ENCODE results near the gene CPAMD8.
A peak's percentile ranks its signal among the peaks of the same experiment; 100 is the strongest.
"Not testable (repeated sequence)": the region's sequence is repeated elsewhere in the genome, so short reads cannot be mapped to it uniquely, and the experiment has no call there.

CPAMD8 gene

DNA sequence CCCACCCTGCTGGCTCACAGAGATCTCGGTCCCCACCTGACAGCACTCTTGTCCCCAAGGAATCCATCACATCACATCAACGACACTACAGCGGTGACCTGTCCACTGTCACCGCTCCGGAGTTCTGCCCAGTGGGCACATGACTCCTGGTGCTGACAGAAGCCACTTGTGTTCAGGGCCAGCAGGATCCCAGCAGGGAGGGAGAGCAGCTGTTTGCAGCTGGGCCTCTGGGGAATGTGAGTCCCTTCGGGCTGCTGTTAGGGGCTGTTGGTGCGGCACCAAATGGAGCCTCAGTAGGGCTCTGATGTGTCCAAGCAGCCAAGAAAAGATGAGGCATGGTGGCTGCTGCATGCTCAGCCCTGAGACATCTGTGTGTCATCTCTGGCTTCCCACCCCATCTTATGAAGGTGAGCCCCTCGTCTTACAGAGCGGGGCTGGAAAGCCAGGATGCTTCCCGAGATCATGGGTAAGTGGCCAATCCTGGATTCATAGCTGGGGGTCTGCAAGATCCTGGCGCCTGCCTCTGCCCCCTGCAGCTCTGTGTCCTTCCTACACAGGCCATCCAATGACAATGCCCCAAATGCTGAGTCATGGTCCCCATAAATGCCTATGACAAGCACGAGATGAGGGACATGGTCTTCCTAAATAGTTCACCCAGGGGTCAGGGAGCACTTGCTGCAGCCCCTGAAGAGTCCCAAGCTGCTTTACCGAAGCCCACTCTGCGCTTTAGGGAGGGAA, 81.8 kb downstream of the CPAMD8 start:
- DNase-seq, result peak; percentile 4

- DNase-seq, result no peak
These were observed 82.5 kb downstream of the CPAMD8 start for GRCh38 chr19:16943942-16944625.

DNA sequence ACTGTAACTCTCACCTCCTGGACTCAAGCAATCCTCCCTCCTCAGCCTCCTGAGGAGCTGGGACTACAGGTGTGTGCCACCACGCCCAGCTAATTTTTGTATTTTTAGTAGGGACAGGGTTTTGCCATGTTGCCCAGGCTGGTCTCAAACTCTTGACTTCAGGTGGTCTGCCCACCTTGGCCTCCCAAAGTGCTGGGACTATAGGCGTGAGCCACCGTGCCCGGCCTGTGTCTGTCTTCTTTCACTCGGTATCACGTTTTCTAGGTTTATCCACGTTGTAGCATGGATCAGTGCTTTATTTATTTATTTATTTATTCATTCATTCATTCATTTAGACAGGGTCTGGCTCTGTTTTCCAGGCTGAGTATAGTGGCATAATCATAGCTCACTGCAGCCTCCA, 83.5 kb downstream of the CPAMD8 start:
- DNase-seq, result not testable (repeated sequence)

DNA sequence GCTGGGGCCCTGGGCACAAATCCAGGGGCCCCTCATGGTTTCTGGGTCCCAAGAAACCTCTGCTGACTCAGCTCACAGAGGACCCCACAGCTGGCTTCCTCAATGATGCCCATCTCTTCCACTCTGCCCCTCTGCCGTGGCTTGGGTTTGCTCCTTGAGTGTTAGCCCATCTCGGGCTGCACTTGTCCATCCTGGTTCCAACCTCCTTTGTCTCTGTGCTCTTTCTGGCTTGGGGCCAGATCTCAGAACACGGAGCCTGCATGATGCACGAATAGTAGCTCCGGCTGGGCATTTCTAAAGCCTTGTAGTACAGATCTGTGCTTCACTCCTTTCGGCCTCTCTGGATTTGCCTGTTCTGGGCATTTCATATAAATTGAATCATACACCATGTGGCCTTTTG, 84.0 kb downstream of the CPAMD8 start:
- DNase-seq, result no peak

GRCh38 chr19:16940626-16941025, 86.0 kb downstream of the CPAMD8 start:
- no peak for DNase-seq

DNA sequence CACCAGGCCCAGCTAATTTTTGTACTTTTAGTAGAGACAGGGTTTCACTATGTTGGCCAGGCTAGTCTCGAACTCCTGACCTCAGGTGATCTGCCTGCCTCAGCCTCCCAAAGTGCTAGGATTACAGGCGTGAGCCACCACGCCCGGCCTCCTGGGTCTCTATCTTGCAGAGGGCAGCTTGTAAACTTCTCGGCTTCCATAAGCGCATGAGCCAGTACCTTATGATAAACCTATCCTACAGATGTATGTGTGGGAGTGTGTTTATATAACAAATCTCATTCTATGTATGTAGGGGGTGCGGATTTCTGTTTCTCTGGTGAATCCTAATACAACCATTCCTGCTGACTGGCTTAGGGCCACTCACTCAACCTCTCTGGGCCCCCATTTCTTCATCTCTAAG, 86.5 kb downstream of the CPAMD8 start:
- DNase-seq, result not testable (repeated sequence)

GRCh38 chr19:16938211-16938610, 88.4 kb downstream of the CPAMD8 start:
- no peak for DNase-seq

GRCh38 chr19:16937796-16938195, 88.8 kb downstream of the CPAMD8 start:
- not testable (repeated sequence) for DNase-seq

DNA sequence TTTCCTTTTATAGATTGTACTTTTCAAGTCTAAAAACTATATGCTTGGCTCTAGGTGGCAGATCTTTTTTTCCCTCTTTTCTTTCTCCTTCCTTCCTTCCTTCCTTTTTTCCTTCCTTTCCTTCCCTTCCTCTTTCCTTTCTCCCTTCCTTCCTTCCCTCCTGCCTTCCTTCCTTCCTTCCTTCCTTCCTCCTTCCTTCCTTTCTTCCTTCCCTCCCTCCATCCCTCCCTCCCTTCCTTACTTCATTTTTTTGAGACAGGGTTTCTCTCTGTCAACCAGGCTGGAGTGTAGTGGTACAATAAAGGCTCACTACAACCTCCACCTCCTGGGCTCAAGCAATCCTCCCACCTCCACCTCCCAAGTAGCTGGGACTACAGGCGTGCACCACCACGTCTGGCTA, 89.7 kb downstream of the CPAMD8 start:
- DNase-seq, result no peak

- DNase-seq, result no peak
These were observed 92.1 kb downstream of the CPAMD8 start for GRCh38 chr19:16934489-16934888.

DNA sequence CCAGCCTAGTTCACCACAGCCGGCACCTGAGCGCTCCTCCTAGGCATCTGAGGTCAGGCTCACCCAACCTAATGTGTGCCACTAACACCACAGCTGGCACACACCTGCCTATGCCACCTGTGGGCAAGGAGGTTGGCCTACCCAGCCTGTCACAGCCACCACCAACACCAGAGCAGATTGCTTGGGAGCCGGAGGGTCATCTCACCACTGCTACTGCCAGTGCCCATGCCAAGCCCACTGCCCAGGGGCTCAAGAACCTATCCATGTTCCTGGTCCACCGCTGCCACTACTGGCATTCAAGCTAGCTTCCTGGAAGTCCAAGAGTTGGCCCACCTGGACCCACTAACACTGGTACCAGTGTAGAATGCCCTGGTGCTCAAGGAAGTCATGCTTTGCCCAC, 95.3 kb downstream of the CPAMD8 start:
- DNase-seq, result no peak

DNA sequence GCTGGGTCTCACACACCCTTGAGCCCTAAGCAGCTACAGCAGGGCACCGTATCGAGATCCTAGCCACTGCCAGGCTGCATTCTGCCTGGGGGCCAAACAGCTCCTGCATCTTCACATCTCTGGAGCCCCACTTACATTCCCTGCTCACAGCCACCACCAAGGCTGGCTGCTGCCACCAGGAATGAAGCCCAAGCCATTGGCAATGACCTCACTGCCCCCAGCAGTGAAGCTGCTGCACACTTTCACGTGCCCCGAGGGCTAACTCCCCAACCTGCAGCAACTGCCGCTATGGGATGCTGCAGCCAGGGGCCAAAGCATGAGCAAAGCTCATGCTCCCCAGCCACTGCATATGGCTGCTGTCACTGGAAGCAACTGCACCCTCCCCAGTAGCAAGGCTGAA, 95.9 kb downstream of the CPAMD8 start:
- DNase-seq, result no peak

DNA sequence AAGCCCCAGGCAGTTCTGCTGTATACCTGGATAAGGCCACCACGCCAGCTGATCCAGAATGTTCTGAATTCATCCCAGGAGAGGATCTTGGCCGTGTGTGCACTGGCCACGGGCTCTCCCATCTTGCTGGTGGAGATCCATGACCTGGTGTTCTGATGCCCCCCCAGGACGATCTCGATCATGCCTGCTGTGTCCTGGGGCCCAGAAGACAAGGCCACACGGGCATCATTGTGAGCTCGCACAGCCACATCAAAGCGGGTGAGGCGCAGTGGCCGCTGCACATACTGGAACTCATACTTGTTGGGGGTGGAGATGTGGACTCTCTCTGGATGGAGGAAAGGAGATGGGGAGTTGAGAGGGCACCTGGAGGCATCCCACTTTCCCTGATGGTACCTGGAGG, 97.7 kb downstream of the CPAMD8 start:
- DNase-seq, result no peak

DNA sequence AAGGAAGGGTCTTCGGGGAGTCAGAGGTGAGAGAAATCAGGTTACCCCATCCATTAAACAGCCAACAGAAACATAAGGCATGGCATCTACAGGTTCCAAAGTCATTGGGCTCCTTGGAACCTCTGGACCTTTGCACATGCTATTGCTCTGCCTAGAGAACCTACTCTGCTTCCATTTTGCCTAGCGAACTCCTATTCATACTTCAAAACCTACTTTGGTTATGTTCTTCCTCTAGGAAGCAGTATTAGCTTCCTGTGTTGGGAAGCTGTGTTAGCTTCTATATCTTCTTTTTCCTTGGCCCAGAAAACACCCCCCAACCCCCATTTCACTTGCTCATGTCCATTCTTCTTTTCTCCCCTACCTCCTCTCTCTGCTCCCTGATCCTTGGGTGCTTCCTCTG, 98.3 kb downstream of the CPAMD8 start:
- DNase-seq, result no peak

DNA sequence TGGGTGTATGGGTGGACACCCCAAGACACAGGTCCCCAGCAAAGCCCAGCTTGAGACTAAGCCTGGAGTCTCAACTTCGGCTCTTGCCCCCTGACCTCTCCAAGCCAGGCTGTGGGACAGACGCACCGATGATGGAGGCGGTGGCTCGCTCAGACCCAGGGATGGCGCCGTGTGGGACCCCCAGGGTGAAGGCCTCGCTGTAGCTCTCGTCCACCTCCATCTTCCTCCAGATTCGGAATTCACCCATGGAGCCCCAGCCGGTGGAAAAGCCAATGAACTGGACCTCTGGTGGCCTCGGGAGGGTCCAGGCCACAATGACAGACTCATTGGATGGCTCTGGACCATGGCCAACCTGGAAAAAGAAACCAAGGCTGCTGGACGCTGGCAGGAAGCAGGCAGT, 98.7 kb downstream of the CPAMD8 start:
- DNase-seq, result no peak

GRCh38 chr19:16922949-16923348, 103.7 kb downstream of the CPAMD8 start:
- DNase-seq, result no peak

- DNase-seq, result no peak
These were observed 104.0 kb downstream of the CPAMD8 start for GRCh38 chr19:16922592-16922934.

DNA sequence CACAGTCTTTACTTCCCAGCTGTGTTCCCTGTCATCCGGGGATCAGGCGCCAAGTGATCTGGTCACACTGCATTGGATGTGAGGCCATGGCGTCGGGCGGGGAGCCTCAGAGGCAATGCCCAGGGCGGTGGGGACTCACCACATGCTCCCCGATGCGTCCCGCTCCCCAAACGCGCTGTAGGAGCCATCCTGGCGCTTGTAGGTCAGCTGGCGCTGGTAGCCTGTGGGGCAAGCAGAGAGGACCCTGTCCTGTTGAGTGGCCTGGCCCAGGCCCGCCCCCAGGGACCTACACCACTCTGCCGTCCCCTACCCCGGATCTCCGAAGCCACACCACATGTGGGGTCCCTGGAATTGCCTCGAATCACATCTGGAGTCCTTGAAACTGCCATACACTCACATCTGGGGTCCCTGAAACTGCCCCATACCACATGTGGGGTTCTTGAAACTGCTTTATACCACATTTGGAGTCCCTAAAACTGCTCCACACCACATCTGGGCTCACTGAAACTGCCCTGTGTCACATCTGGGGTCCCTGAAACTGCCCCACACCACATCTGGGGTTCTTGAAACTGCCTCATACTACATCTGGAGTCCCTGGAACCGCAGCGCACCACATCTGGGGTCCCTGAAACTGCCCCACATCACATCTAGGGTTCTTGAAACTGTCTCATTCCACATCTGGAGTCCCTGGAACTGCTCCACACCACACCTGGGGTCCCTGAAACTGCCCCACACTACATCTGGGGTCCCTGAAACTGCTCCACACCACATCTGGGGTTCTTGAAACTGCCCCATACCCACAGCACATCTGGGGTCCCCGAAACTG, 104.6 kb downstream of the CPAMD8 start:
- no peak for DNase-seq

GRCh38 chr19:16920816-16921529, 105.6 kb downstream of the CPAMD8 start:
- DNase-seq, result peak; percentile 54

GRCh38 chr19:16919496-16919895, 107.1 kb downstream of the CPAMD8 start:
- no peak for DNase-seq

DNA sequence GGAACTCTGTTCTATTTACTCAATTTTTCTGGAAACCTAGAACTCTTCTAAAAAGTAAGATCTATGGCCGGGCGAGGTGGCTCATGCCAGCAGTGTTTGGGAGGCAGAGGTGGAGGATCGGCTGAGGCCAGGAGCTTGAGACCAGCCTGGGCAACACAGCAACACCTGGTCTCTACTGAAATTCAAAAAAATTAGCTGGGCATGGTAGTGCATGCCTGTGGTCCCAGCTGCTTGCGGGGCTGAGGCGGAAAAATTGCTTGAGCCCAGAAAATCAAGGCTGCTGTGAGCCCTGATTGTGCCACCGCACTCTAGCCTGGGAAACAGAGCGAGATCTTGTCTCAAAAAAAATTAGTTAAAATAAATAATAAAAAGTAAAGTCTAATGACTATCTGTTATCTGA, 109.2 kb downstream of the CPAMD8 start:
- no peak for DNase-seq

- DNase-seq, result no peak
These were observed 110.9 kb downstream of the CPAMD8 start for GRCh38 chr19:16915734-16916133.

- no peak for DNase-seq
These were observed 111.5 kb downstream of the CPAMD8 start for GRCh38 chr19:16915135-16915534.
